Bladder microvascular endothelial cell (primary cell): ENCODE results near the gene TIMELESS. TPM values are rescaled to one million over a fixed set of nuclear protein-coding genes. Genes with fewer than 3 reads are reported as not detected.

Experiments used
- total RNA-seq: library from RNA; depleted of rRNA; stranded (reverse); fragments of >200 nt; gene quantifications from 2 replicates; pipeline ENCODE4 v1.2.3, GENCODE V29; 2014

Gene TIMELESS, protein sequence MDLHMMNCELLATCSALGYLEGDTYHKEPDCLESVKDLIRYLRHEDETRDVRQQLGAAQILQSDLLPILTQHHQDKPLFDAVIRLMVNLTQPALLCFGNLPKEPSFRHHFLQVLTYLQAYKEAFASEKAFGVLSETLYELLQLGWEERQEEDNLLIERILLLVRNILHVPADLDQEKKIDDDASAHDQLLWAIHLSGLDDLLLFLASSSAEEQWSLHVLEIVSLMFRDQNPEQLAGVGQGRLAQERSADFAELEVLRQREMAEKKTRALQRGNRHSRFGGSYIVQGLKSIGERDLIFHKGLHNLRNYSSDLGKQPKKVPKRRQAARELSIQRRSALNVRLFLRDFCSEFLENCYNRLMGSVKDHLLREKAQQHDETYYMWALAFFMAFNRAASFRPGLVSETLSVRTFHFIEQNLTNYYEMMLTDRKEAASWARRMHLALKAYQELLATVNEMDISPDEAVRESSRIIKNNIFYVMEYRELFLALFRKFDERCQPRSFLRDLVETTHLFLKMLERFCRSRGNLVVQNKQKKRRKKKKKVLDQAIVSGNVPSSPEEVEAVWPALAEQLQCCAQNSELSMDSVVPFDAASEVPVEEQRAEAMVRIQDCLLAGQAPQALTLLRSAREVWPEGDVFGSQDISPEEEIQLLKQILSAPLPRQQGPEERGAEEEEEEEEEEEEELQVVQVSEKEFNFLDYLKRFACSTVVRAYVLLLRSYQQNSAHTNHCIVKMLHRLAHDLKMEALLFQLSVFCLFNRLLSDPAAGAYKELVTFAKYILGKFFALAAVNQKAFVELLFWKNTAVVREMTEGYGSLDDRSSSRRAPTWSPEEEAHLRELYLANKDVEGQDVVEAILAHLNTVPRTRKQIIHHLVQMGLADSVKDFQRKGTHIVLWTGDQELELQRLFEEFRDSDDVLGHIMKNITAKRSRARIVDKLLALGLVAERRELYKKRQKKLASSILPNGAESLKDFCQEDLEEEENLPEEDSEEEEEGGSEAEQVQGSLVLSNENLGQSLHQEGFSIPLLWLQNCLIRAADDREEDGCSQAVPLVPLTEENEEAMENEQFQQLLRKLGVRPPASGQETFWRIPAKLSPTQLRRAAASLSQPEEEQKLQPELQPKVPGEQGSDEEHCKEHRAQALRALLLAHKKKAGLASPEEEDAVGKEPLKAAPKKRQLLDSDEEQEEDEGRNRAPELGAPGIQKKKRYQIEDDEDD
- 11.3 and 15.8 TPM in 2 replicates for total RNA-seq

DNA sequence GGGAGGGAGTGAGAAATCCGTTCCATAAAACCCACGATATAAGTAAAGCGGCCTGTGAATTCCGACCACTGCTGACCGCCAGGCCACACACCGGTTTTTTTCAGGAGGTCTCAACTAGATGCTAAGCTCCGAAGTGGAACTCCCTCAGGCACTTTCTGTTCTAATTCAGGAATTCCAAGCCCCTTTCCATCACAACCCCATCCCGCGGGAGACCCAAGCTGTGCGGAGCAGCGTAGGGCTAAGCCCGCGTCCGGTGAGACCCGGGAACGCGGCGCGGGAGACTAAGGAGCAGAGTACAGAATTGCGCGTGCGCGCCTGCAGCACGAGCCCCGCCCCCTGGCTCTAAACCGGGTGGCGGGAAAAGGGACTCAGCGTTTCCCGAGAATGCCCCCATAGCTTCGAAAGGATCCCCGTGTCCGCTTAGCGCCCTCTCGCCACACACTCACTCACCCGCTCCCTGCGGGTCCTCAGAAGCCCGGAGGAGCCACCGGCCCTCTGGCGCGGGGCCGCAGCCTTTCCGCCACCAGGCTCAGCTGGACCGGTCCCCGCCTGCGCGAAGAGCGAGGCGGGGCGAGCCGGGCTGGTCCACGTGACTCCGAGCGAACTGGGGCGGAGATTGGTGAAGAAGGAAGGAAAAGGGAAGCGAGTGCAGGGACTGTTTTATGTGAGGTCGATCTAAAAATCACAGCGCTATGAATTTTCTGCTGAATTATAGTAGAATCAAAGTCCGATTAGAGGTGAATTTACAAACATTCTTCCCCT lies at the start of gene TIMELESS:
TSS of gene TIMELESS (minus strand) at position 567 of the 762 bp plus-strand sequence. CDS start 15,256 bp downstream, outside the sequence.

DNA sequence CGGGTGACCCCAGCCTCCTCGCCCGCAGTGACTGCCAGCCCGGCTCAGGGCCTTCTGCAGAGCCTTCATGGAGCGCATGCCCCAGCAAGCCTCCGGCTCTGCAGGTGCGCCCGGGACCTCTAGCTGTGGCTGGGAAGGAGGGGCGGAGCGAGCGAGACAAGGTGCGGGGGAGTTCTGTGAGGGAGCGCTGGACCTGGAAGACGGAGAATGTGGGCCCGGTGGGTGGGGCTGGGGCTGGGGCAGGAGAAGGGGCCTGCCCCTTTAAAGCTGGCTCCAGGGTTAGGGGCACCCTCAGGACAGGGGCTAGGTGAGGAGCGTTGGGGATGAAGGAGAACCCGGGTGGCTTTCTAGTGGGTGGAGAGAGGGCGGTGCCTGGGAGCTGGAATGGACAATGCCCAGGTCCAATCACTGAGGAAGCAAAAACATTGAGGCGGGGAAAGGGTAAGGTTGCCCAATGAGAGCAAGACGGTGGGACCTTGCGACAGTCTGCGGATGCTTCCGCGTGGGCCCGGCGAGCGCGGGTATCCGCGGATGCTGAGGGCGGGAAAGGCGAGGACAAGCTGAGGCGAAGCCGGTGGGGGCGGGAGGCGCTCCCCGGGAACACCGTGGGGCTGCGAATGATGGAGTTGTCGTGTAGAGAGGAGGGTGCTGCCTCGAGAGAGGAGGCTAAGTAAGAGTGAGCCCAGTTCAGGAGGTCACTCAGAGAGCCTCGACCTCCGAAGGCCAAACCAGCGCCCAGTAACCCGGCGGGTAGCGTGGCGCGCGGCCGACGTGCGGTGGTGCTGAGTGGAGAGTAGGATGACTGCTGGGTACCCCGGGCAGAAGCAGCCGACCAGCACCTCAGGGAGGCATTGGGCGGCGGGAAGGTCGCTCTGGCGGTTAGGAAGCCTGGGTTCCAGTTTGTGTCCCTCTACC lies 39.1 kb upstream of the TIMELESS start, which contains the start of gene GLS2:
TSS of gene GLS2 (minus strand) at position 121 of the 915 bp plus-strand sequence. CDS start at position 78, 43 bp downstream.

DNA sequence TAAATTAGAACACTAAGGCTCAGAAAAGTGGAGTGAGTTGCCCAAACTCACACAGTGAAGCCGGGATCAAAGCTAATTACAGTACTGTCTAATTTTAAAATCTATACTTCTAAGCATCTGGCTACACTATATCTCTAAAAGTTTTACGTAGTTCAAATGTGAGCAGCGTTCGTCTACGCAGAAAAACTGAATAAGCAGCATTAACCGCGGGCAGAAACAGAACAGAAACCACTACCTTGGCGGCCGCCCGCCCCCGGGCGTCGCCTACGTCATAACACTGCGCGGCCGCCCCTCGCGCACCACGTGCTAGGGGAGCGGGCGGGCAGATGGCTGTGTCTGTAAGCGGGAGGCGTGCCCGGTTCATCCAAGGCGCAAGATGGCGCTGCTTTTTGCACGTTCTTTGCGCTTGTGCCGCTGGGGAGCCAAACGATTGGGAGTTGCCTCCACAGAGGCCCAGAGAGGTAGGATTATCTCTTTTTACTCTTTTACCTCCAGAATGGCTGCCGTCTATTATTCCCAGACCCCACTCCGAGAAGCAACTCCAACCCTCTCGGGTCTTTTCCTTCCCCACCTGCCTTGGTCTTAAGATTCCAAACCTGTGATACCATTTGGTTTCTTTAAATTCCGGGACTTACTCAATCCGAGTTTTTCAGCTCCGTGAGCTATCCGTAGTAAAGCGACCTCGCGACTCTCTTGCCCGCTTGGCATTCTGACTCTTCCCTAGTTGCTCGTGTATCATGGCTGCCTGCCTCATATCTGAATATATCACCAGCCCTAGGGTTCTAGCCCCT lies 19.2 kb upstream of the TIMELESS start, which contains the start of gene SPRYD4:
TSS of gene SPRYD4 (plus strand) at position 363 of the 791 bp plus-strand sequence. CDS start at position 377, 14 bp downstream.

DNA sequence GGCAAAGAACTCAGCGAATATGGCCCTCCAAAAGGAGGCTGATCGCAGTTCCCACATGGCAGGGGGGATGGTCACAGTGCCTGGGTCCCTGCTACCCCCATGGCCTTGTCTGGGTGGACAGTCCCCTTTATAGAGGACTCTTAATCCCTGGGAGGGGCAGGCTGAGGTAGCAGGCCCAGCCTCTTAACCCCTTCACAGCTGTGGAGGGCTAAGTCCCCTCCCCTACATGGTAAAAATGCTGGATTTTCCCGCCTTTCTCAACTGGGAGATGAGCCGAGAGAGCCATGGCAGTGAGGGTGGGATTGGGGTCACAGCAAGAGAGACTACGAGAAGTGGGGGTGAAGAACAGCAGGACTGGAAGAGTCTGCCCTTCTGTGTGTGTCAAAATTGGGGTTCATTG lies 5.3 kb upstream of the TIMELESS start, which contains the start of gene MIP:
TSS of gene MIP (minus strand) at position 101 of the 400 bp plus-strand sequence. CDS start at position 57, 44 bp downstream.

Other genes with a start within 250 kb of the TIMELESS start
- gene RNF41, start 227.5 kb downstream of the TIMELESS start, total RNA-seq = 68.5 and 138 TPM in 2 replicates
- 24.9 and 27.2 TPM in 2 replicates for gene NABP2, start 225.1 kb downstream of the TIMELESS start, total RNA-seq
- 0.38 TPM in 1 of 2 replicates, not detected in the other for gene SLC39A5, start 219.4 kb downstream of the TIMELESS start, total RNA-seq
- gene ANKRD52, start 191.0 kb downstream of the TIMELESS start, total RNA-seq = 8.4 and 33.0 TPM in 2 replicates
- 4.5 and 7.7 TPM in 2 replicates for gene COQ10A, start 182.5 kb downstream of the TIMELESS start, total RNA-seq
- gene CS, start 149.1 kb downstream of the TIMELESS start, total RNA-seq = 90.7 and 173 TPM in 2 replicates
- gene CNPY2, start 133.4 kb downstream of the TIMELESS start, total RNA-seq = 48.9 and 65.3 TPM in 2 replicates
- 11.2 and 21.5 TPM in 2 replicates for gene PAN2, start 115.4 kb downstream of the TIMELESS start, total RNA-seq
- gene IL23A, start 110.5 kb downstream of the TIMELESS start, total RNA-seq = 0.19 TPM in 1 of 2 replicates, not detected in the other
- gene STAT2, start 89.3 kb downstream of the TIMELESS start, total RNA-seq = 52.9 and 88.8 TPM in 2 replicates
- not detected in 2 replicates for gene APOF, start 86.6 kb downstream of the TIMELESS start, total RNA-seq
- 0.38 TPM in 1 of 2 replicates, not detected in the other for gene MIP, start 5.2 kb upstream of the TIMELESS start, total RNA-seq
- gene SPRYD4, start 19.2 kb upstream of the TIMELESS start, total RNA-seq = 1.3 and 2.0 TPM in 2 replicates
- gene GLS2, start 38.7 kb upstream of the TIMELESS start, total RNA-seq = 0.16 and 0.44 TPM in 2 replicates
- gene RBMS2, start 72.4 kb upstream of the TIMELESS start, total RNA-seq = 25.1 and 65.6 TPM in 2 replicates
- gene BAZ2A, start 180.9 kb upstream of the TIMELESS start, total RNA-seq = 17.5 and 40.7 TPM in 2 replicates
- 463 and 484 TPM in 2 replicates for gene ATP5F1B, start 196.6 kb upstream of the TIMELESS start, total RNA-seq
- gene PTGES3, start 238.9 kb upstream of the TIMELESS start, total RNA-seq = 52.8 and 81.4 TPM in 2 replicates